ENCODE results near the gene LRRC27. TPM values are rescaled to one million over a fixed set of nuclear protein-coding genes. Genes with fewer than 3 reads are reported as not detected.

The LRRC27 gene
- polyA plus RNA-seq, 2 of the 4 experiments (the other 2 are of a cell fraction): 6.5 to 6.9 TPM

DNA sequence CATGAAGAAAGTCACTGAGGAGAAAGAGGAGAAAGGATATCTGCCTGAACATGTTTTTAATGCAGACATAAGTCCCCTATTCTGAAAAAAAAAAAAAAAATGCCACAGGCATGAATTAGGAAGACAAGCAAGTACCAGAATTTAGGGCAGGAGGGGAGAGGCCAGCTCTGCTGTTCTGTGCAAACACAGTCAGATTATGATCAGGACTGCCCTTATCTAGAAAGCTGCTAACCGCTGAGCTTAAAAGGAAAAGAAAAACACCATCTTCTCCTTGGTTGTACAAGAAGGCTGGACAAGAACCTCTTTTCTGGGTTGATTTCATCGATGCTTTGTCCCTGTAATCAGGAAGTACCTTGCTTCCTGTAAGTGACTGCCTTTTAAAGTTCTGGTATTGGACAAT, 49.7 kb downstream of the LRRC27 start:
- H3K9me3 ChIP-seq: 0 out of 3 replicates have a peak, but pooled peaks cover 8% of the 10 kb centered on the region
- no peak overlapping the region for H3K4me3 ChIP-seq
- FAIRE-seq: no peak
- TF ChIP-seq RCOR1 (IDR thresholded peaks at IDR 0.05; ENCODE audit: low read depth, low read length) (no peak), SMC3 (IDR thresholded peaks at IDR 0.05) (no peak), HOXA7 (CRISPR knock-in tag; IDR thresholded peaks at IDR 0.05) (no peak), FOXS1 (CRISPR knock-in tag; IDR thresholded peaks at IDR 0.05) (no peak), MYC (IDR thresholded peaks at IDR 0.05; ENCODE audit: borderline replicate concordance, low read length) (no peak)
- ChIA-PET POLR2A (no interaction called here), CTCF (interaction anchor here (0.9 to 2.1 kb wide), 5 partner anchors 10 to 150 kb away, joined by 3 to 9 read pairs (median 5); no protein-coding TSS in a partner anchor)
- no peak for ATAC-seq
- 76% methylated on average over 2 of the region's 2 CpGs for WGBS (ENCODE audit: missing lambda C conversion rate)
- H3K4me1 ChIP-seq: no peaks in the 10 kb centered on the region
- H3K4me2 ChIP-seq: no peak overlapping the region
- no peak for DNase-seq (ENCODE audit: low read depth in 1 of 2, low spot score in 1 of 2)
- H3K27ac ChIP-seq: no peak overlapping the region

DNA sequence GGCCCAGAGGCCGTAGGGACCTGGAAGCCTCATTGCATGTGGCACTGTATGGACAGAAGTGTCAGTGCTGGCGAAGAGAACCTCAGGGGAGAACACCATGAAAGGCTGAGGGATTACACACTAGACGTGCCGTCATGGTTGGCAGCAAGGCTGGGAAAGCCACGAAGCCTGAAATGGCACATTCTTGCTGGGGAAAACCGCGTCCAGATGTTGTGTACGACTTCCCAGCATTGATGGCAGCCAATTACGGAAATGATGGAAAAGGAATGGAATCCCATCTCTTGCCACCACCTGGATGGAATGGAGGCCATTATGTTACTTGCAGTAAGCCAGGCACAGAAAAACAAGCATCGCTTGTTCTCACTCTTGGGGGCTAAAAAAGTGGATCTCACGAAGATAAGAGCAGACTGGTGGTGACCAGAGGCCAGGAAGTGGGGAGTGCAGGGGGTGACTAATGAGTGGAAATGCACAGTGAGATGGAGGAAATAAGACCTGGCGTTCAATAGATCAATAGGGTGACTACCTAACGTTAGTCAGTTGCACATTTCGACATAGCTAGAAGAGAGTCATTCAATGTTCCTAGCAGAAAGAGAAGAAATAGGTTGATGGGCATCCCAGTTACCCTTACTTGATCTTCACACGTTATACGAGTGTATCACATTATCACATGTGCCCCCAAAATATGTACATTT, 50.4 kb downstream of the LRRC27 start:
- no peak for FAIRE-seq
- Histone ChIP-seq H3K9me3 (0 out of 3 replicates have a peak, but pooled peaks cover 8% of the 10 kb centered on the region), H3K4me1 (no peaks in the 10 kb centered on the region), H3K4me3 (no peak overlapping the region), H3K4me2 (no peak overlapping the region), H3K27ac (no peak overlapping the region)
- 87% methylated on average over 16 of the region's 16 CpGs for WGBS (ENCODE audit: missing lambda C conversion rate)
- ChIA-PET POLR2A (no interaction called here), CTCF (interaction anchor here (0.6 to 2.1 kb wide), 3 partner anchors 64 to 76 kb away, joined by 3 to 9 read pairs (median 5); no protein-coding TSS in a partner anchor)
- TF ChIP-seq JUNB (IDR thresholded peaks at IDR 0.05): no peak
- no peak for TF ChIP-seq ZNF302 (CRISPR knock-in tag; IDR thresholded peaks at IDR 0.05)
- no peak for TF ChIP-seq FOSB (CRISPR knock-in tag; IDR thresholded peaks at IDR 0.05)
- no peak for TF ChIP-seq NFE2L2 (conservative IDR thresholded peaks at IDR 0.05; ENCODE audit: low read length)
- TF ChIP-seq, protein P1, sequence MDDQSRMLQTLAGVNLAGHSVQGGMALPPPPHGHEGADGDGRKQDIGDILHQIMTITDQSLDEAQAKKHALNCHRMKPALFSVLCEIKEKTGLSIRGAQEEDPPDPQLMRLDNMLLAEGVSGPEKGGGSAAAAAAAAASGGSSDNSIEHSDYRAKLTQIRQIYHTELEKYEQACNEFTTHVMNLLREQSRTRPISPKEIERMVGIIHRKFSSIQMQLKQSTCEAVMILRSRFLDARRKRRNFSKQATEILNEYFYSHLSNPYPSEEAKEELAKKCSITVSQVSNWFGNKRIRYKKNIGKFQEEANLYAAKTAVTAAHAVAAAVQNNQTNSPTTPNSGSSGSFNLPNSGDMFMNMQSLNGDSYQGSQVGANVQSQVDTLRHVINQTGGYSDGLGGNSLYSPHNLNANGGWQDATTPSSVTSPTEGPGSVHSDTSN (IDR thresholded peaks at IDR 0.05): no peak
- TF ChIP-seq NR3C1 (IDR thresholded peaks at IDR 0.05): no peak
- no peak for TF ChIP-seq RAD21 (conservative IDR thresholded peaks at IDR 0.05 in 1 of 2, IDR thresholded peaks at IDR 0.05 in 1 of 2)
- no peak for TF ChIP-seq RNF2 (IDR thresholded peaks at IDR 0.05; ENCODE audit: borderline replicate concordance, low read depth)
- TF ChIP-seq, protein P2, sequence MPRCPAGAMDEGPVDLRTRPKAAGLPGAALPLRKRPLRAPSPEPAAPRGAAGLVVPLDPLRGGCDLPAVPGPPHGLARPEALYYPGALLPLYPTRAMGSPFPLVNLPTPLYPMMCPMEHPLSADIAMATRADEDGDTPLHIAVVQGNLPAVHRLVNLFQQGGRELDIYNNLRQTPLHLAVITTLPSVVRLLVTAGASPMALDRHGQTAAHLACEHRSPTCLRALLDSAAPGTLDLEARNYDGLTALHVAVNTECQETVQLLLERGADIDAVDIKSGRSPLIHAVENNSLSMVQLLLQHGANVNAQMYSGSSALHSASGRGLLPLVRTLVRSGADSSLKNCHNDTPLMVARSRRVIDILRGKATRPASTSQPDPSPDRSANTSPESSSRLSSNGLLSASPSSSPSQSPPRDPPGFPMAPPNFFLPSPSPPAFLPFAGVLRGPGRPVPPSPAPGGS (IDR thresholded peaks at IDR 0.05): no peak
- DNase-seq (ENCODE audit: low read depth in 1 of 2, low spot score in 1 of 2): no peak
- ATAC-seq: no peak

DNA sequence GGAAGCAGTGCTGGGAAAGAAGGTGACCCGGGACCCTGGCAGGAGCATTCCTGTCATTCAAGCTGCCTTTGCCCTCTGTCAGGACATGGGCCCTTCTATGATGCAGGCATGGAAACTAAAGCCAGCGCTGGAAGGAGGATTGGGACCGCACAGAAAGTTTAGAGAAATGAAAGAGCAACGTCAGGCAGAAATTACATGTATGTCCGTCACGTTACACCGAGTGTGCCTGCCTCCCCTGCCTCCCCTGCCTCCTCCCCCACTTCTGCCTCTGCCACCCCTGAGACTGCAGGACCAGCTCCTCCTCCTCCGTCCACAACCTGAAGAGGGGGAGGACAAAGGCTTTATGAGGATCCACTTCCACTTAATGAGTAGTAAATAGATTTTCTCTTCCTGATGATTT, 51.1 kb downstream of the LRRC27 start:
- 0 out of 3 replicates have a peak, but pooled peaks cover 8% of the 10 kb centered on the region for H3K9me3 ChIP-seq
- no peak for FAIRE-seq
- DNase-seq (ENCODE audit: low read depth in 1 of 2, low spot score in 1 of 2): no peak
- WGBS (ENCODE audit: missing lambda C conversion rate): 79% methylated on average over 8 of the region's 8 CpGs
- no peak overlapping the region for H3K4me3 ChIP-seq
- no peak overlapping the region for H3K27ac ChIP-seq
- no peak for ATAC-seq
- ChIA-PET CTCF (interaction anchor here (0.7 kb wide), 1 partner anchor 159 kb away, joined by 3 read pairs; no protein-coding TSS in a partner anchor), POLR2A (no interaction called here)
- H3K4me1 ChIP-seq: 0 out of 3 replicates have a peak, but pooled peaks cover 3% of the 10 kb centered on the region
- no peak overlapping the region for H3K4me2 ChIP-seq
- TF ChIP-seq NFE2L2 (conservative IDR thresholded peaks at IDR 0.05; ENCODE audit: low read length) (no peak), FOSB (CRISPR knock-in tag; IDR thresholded peaks at IDR 0.05) (no peak)

DNA sequence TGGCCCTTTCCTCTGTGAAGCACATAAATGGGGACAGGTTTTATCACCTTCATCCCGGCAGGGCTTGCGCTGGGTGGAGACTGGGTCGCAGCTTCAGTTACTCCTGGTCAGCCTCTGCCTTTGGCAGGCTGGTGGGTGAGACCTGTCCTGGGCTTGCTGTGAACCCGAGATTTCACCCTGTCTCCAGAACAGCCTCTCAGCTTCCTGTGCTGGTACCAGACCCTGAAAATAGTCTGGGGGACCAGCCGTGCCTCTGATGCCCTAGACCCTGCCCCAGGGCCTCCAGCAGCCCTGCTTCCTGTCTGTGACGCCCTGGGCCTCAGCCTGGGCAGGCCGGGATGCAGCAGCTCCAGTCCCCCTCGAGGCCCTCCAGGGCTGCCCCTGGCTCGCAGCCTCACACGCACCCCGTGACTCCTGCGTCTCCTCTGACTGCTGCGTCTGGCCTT, 51.8 kb downstream of the LRRC27 start:
- Histone ChIP-seq H3K4me1 (peaks cover 3% of the 10 kb centered on the region; the same call in 1 of the 3 replicates), H3K9me3 (0 out of 3 replicates have a peak, but pooled peaks cover 8% of the 10 kb centered on the region), H3K27ac (no peak overlapping the region), H3K4me3 (no peak overlapping the region), H3K4me2 (no peak overlapping the region)
- POLR2A ChIA-PET: no interaction called here
- ATAC-seq (no peak; a peak in 1 of 6 replicates), DNase-seq (ENCODE audit: low read depth in 1 of 2, low spot score in 1 of 2) (no peak), FAIRE-seq (no peak)
- CTCF ChIA-PET: interaction anchor here (0.7 kb wide), 1 partner anchor 160 kb away, joined by 3 read pairs; no protein-coding TSS in a partner anchor
- 83% methylated on average over 12 of the region's 13 CpGs for WGBS (ENCODE audit: missing lambda C conversion rate)
- TF ChIP-seq, protein P3, sequence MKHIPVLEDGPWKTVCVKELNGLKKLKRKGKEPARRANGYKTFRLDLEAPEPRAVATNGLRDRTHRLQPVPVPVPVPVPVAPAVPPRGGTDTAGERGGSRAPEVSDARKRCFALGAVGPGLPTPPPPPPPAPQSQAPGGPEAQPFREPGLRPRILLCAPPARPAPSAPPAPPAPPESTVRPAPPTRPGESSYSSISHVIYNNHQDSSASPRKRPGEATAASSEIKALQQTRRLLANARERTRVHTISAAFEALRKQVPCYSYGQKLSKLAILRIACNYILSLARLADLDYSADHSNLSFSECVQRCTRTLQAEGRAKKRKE (CRISPR knock-in tag; IDR thresholded peaks at IDR 0.05; ENCODE audit: low read depth): no peak
- no peak for TF ChIP-seq CHD2 (IDR thresholded peaks at IDR 0.05; ENCODE audit: low read length, partially characterized antibody)
- TF ChIP-seq, protein P4, sequence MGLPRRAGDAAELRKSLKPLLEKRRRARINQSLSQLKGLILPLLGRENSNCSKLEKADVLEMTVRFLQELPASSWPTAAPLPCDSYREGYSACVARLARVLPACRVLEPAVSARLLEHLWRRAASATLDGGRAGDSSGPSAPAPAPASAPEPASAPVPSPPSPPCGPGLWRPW (IDR thresholded peaks at IDR 0.05): no peak
- TF ChIP-seq RNF2 (IDR thresholded peaks at IDR 0.05; ENCODE audit: borderline replicate concordance, low read depth): no peak
- TF ChIP-seq, protein P5, sequence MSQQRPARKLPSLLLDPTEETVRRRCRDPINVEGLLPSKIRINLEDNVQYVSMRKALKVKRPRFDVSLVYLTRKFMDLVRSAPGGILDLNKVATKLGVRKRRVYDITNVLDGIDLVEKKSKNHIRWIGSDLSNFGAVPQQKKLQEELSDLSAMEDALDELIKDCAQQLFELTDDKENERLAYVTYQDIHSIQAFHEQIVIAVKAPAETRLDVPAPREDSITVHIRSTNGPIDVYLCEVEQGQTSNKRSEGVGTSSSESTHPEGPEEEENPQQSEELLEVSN (IDR thresholded peaks at IDR 0.05; ENCODE audit: borderline replicate concordance, low read depth): no peak
